HEK293 (cell line): ENCODE data around the gene TMEM72.

Experiments
- CTCF ChIA-PET: fragments of 350-600 bp; formaldehyde crosslinking; extraction: SDS; loops from one replicate; lab custom pipeline; 2021; ENCODE audit warnings: antibody characterized with exemption; lab: Yijun Ruan, JAX
- POLR2A ChIA-PET: fragments of 300-600 bp; formaldehyde crosslinking; extraction: SDS; loops from one replicate; lab custom pipeline; 2020; ENCODE audit warnings: antibody characterized with exemption, inconsistent platforms; lab: Yijun Ruan, JAX
- H3K27ac ChIP-seq: fragments of 200-500 bp; sonication (Bioruptor generic); 2 replicates; pipeline ENCODE4 v1.5.1; 2014; ENCODE audit warnings: low read depth, low read length, control low read depth, inconsistent platforms; ENCODE audit errors: extremely low read depth
- H3K36me3 ChIP-seq, 2 experiments: fragments of 200-500 bp in 1 of 2; sonication (Bioruptor generic) in 1 of 2; 1 replicate in 1 of 2; 2 replicates in 1 of 2; pipeline ENCODE4 v1.5.1; 2014 to 2017; ENCODE audit warnings: inconsistent platforms in 2 of 2, low read length in 2 of 2; ENCODE audit not compliant: control insufficient read depth in 2 of 2, insufficient read depth in 1 of 2
- H3K4me1 ChIP-seq: fragments of 200-500 bp; sonication (Bioruptor generic); 2 replicates; pipeline ENCODE4 v1.5.1; 2014; ENCODE audit warnings: mild to moderate bottlenecking, low read length, inconsistent platforms; ENCODE audit not compliant: control insufficient read depth, insufficient read depth
- H3K4me3 ChIP-seq: 2 replicates; pipeline ENCODE4 v1.5.1; 2011; ENCODE audit warnings: low read depth, mild to moderate bottlenecking, control low read depth, low read length, moderate library complexity
- H3K9me3 ChIP-seq: fragments of 200-500 bp; sonication (Bioruptor generic); 2 replicates; pipeline ENCODE4 v1.5.1; 2014; ENCODE audit warnings: low read depth, low read length, inconsistent platforms; ENCODE audit not compliant: control insufficient read depth, insufficient read depth
- KLF1 ChIP-seq: fragments of 450-650 bp; formaldehyde crosslinking; IDR thresholded peaks from 2 replicates; pipeline ENCODE4 v1.5.1; 2016; ENCODE audit warnings: missing biosample characterization, missing genetic modification characterization
- OSR2 ChIP-seq: fragments of 450-650 bp; formaldehyde crosslinking; IDR thresholded peaks from 2 replicates; pipeline ENCODE4 v1.5.1; 2016; ENCODE audit warnings: missing biosample characterization, missing genetic modification characterization
- SALL2 ChIP-seq: fragments of 450-650 bp; formaldehyde crosslinking; IDR thresholded peaks from 2 replicates; pipeline ENCODE4 v1.5.0; 2017; ENCODE audit warnings: missing biosample characterization, mild to moderate bottlenecking, missing genetic modification characterization, borderline replicate concordance
- TRIM28 ChIP-seq: IDR thresholded peaks from 2 replicates; pipeline ENCODE4 v1.6.1; 2011; ENCODE audit warnings: low read length, control low read depth, borderline replicate concordance
- ZNF114 ChIP-seq: fragments of 450-650 bp; formaldehyde crosslinking; IDR thresholded peaks from 2 replicates; pipeline ENCODE4 v1.5.0; 2017; ENCODE audit warnings: missing biosample characterization, missing genetic modification characterization
- ZNF132 ChIP-seq: fragments of 450-650 bp; formaldehyde crosslinking; IDR thresholded peaks from 2 replicates; pipeline ENCODE4 v1.5.1; 2017; ENCODE audit warnings: missing biosample characterization, missing genetic modification characterization, borderline replicate concordance
- ZNF140 ChIP-seq: fragments of 450-650 bp; formaldehyde crosslinking; IDR thresholded peaks from 2 replicates; pipeline ENCODE4 v1.5.1; 2016; ENCODE audit warnings: missing biosample characterization, missing genetic modification characterization
- ZNF157 ChIP-seq: fragments of 450-650 bp; formaldehyde crosslinking; IDR thresholded peaks from 2 replicates; pipeline ENCODE4 v1.5.1; 2016; ENCODE audit warnings: missing biosample characterization, missing genetic modification characterization
- ZNF19 ChIP-seq: fragments of 450-650 bp; formaldehyde crosslinking; IDR thresholded peaks from 2 replicates; pipeline ENCODE4; 2016; ENCODE audit warnings: missing biosample characterization, missing genetic modification characterization, low read depth
- ZNF2 ChIP-seq: fragments of 450-650 bp; formaldehyde crosslinking; IDR thresholded peaks from 2 replicates; pipeline ENCODE4 v1.5.1; 2016; ENCODE audit warnings: missing biosample characterization, missing genetic modification characterization
- ZNF214 ChIP-seq: fragments of 450-650 bp; formaldehyde crosslinking; IDR thresholded peaks from 2 replicates; pipeline ENCODE4 v1.5.1; 2017; ENCODE audit warnings: missing biosample characterization, mild to moderate bottlenecking, missing genetic modification characterization, borderline replicate concordance
- ZNF341 ChIP-seq: fragments of 450-650 bp; formaldehyde crosslinking; IDR thresholded peaks from 2 replicates; pipeline ENCODE4; 2016; ENCODE audit warnings: low read depth, missing biosample characterization, missing genetic modification characterization
- ZNF394 ChIP-seq: fragments of 450-650 bp; formaldehyde crosslinking; IDR thresholded peaks from 2 replicates; pipeline ENCODE4 v1.5.1; 2016; ENCODE audit warnings: missing biosample characterization, missing genetic modification characterization, mild to moderate bottlenecking, moderate library complexity, borderline replicate concordance
- ZNF404 ChIP-seq: fragments of 450-650 bp; formaldehyde crosslinking; IDR thresholded peaks from 2 replicates; pipeline ENCODE4 v1.5.1; 2017; ENCODE audit warnings: missing biosample characterization, missing genetic modification characterization
- ZNF426 ChIP-seq: fragments of 450-650 bp; formaldehyde crosslinking; IDR thresholded peaks from 2 replicates; pipeline ENCODE4 v1.5.1; 2017; ENCODE audit warnings: missing biosample characterization, missing genetic modification characterization, mild to moderate bottlenecking, inconsistent platforms, moderate library complexity
- ZNF521 ChIP-seq: fragments of 450-650 bp; formaldehyde crosslinking; IDR thresholded peaks from 2 replicates; pipeline ENCODE4 v1.5.1; 2017; ENCODE audit warnings: missing biosample characterization, mild to moderate bottlenecking, missing genetic modification characterization
- ZNF561 ChIP-seq: fragments of 450-650 bp; IDR thresholded peaks from 2 replicates; pipeline ENCODE4 v1.5.1; 2018; ENCODE audit warnings: missing biosample characterization, missing genetic modification characterization, borderline replicate concordance
- ZNF610 ChIP-seq: fragments of 450-650 bp; formaldehyde crosslinking; IDR thresholded peaks from 2 replicates; pipeline ENCODE4 v1.5.1; 2016; ENCODE audit warnings: missing biosample characterization, missing genetic modification characterization, borderline replicate concordance
- ZNF626 ChIP-seq: fragments of 450-650 bp; sonication (Bioruptor Pico); formaldehyde crosslinking; IDR thresholded peaks from 2 replicates; pipeline ENCODE4 v1.5.1; 2018; ENCODE audit warnings: missing biosample characterization, missing genetic modification characterization, inconsistent platforms
- ZNF658 ChIP-seq: fragments of 450-650 bp; formaldehyde crosslinking; IDR thresholded peaks from 2 replicates; pipeline ENCODE4; 2016; ENCODE audit warnings: missing biosample characterization, missing genetic modification characterization
- ZNF768 ChIP-seq: fragments of 450-650 bp; formaldehyde crosslinking; IDR thresholded peaks from 2 replicates; pipeline ENCODE4 v1.5.1; 2018; ENCODE audit warnings: missing biosample characterization, mild to moderate bottlenecking, missing genetic modification characterization
- ZSCAN30 ChIP-seq: fragments of 450-650 bp; IDR thresholded peaks from 2 replicates; pipeline ENCODE4 v1.5.1; 2018; ENCODE audit warnings: missing biosample characterization, mild to moderate bottlenecking, missing genetic modification characterization, moderate library complexity
- TF ChIP-seq, protein P1 (sequence below): fragments of 450-650 bp; formaldehyde crosslinking; IDR thresholded peaks from 2 replicates; pipeline ENCODE4 v1.5.1; 2016; ENCODE audit warnings: missing biosample characterization, missing genetic modification characterization
- TF ChIP-seq, protein P2 (sequence below): fragments of 450-650 bp; formaldehyde crosslinking; IDR thresholded peaks from 2 replicates; pipeline ENCODE4 v1.5.1; 2016; ENCODE audit warnings: missing biosample characterization, missing genetic modification characterization, low read depth
- TF ChIP-seq, protein P3 (sequence below): fragments of 450-650 bp; IDR thresholded peaks from 2 replicates; pipeline ENCODE4 v1.5.1; 2018; ENCODE audit warnings: missing biosample characterization, mild to moderate bottlenecking, missing genetic modification characterization

The TMEM72 gene

DNA sequence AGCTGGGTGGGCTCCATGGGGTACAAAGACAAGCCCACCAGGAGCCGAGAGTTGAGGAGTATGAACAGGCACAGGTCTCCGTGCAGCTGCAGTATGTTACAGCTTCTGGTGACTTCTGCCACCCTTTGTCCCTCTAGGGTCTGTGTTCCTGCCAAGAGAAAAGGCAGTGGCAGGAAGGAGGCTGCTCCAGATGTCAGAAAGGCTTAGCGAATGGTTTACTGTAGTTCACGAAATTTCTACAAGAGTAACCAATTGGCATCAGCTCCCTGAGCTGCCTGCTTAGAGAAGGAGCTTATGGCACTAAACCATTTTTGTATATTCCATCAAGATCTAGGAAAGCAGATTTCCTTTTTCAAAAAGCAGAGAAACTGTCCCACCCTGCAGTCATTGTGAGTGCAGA, 48.2 kb upstream of the TMEM72 start:
- TF ChIP-seq ZNF426 (tag by site-specific recombination): no peak
- no peak for TF ChIP-seq OSR2
- TF ChIP-seq, protein P1, sequence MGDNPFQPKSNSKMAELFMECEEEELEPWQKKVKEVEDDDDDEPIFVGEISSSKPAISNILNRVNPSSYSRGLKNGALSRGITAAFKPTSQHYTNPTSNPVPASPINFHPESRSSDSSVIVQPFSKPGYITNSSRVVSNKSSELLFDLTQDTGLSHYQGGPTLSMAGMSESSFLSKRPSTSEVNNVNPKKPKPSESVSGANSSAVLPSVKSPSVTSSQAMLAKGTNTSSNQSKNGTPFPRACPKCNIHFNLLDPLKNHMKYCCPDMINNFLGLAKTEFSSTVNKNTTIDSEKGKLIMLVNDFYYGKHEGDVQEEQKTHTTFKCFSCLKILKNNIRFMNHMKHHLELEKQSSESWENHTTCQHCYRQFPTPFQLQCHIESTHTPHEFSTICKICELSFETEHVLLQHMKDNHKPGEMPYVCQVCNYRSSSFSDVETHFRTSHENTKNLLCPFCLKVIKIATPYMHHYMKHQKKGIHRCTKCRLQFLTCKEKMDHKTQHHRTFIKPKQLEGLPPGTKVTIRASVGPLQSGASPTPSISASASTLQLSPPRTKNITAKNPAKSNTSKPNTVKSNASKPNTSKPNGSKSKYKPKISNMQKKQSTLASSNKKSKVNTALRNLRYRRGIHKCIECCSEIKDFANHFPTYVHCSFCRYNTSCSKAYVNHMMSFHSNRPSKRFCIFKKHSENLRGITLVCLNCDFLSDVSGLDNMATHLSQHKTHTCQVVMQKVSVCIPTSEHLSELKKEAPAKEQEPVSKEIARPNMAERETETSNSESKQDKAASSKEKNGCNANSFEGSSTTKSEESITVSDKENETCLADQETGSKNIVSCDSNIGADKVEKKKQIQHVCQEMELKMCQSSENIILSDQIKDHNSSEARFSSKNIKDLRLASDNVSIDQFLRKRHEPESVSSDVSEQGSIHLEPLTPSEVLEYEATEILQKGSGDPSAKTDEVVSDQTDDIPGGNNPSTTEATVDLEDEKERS: no peak
- TF ChIP-seq ZSCAN30 (tag by site-specific recombination): no peak
- no peak for TF ChIP-seq ZNF341 (tag by site-specific recombination)
- TF ChIP-seq ZNF561 (tag by site-specific recombination): no peak
- TF ChIP-seq ZNF521 (tag by site-specific recombination): no peak
- TF ChIP-seq ZNF404 (tag by site-specific recombination): no peak
- TF ChIP-seq ZNF394: no peak
- TF ChIP-seq, all 188 proteins: peak for 0
- H3K36me3 ChIP-seq: no peaks in the 10 kb centered on the region
- H3K4me1 ChIP-seq: peaks cover 3% of the 10 kb centered on the region; the same call in 1 of the 2 replicates
- ChIA-PET POLR2A (no interaction called here), CTCF (interaction anchor here (0.6 to 0.7 kb wide), 3 partner anchors 469 to 1188 kb away, joined by 3 to 6 read pairs (median 4); no protein-coding TSS in a partner anchor)
- no peaks in the 10 kb centered on the region for H3K9me3 ChIP-seq
- no peak overlapping the region for H3K4me3 ChIP-seq
- H3K27ac ChIP-seq: no peak overlapping the region

DNA sequence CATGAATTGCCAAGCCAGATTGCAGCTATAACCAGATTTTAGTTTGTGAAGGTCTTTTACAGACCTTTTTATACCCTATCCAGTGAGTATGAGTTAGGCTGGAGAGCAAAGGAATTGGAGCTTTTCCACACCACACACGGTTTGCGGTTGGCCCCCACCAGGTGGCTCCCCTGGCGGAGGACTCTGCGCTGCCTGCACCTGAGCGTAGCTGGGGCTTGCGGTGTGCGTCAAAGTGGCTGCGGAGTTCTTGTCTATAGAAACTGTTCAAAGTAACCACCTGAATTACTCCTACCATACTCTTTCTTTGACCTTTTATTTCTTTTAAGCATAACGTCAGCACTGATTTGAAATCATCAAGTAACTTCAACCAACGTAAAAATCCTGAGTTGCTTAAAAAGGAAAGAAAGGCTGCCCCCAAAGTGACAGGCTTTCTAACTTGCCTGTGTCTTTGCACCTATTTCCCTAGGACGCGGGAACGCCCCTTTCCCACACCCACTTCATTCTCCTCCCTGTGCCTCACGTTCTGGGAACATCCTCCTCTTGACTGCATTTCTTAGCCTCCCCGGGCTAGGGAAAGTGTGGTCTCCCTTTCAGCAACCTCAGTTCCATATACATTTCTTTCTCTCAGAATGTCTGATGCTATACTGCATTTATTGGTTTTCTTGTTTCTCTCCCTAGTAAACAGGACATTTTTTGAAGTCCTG, 47.6 kb upstream of the TMEM72 start:
- Histone ChIP-seq H3K9me3 (no peaks in the 10 kb centered on the region), H3K36me3 (no peaks in the 10 kb centered on the region), H3K4me3 (no peak overlapping the region), H3K4me1 (peaks cover 3% of the 10 kb centered on the region; the same call in 1 of the 2 replicates)
- CTCF ChIA-PET: interaction anchor here (0.6 to 3.3 kb wide), 5 partner anchors 8 to 925 kb away, joined by 3 to 17 read pairs (median 4); no protein-coding TSS in a partner anchor
- TF ChIP-seq, protein P2, sequence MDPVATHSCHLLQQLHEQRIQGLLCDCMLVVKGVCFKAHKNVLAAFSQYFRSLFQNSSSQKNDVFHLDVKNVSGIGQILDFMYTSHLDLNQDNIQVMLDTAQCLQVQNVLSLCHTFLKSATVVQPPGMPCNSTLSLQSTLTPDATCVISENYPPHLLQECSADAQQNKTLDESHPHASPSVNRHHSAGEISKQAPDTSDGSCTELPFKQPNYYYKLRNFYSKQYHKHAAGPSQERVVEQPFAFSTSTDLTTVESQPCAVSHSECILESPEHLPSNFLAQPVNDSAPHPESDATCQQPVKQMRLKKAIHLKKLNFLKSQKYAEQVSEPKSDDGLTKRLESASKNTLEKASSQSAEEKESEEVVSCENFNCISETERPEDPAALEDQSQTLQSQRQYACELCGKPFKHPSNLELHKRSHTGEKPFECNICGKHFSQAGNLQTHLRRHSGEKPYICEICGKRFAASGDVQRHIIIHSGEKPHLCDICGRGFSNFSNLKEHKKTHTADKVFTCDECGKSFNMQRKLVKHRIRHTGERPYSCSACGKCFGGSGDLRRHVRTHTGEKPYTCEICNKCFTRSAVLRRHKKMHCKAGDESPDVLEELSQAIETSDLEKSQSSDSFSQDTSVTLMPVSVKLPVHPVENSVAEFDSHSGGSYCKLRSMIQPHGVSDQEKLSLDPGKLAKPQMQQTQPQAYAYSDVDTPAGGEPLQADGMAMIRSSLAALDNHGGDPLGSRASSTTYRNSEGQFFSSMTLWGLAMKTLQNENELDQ (tag by site-specific recombination): no peak
- TF ChIP-seq ZNF157 (tag by site-specific recombination): no peak
- TF ChIP-seq ZNF610 (tag by site-specific recombination): no peak
- peak; percentile 68 for TF ChIP-seq ZNF2 (tag by site-specific recombination)
- TF ChIP-seq KLF1: no peak
- no peak for TF ChIP-seq ZNF114 (tag by site-specific recombination)
- TF ChIP-seq, all 188 proteins: peak for 1
- no peak overlapping the region; the same call in 1 of the 2 replicates for H3K27ac ChIP-seq
- POLR2A ChIA-PET: no interaction called here

DNA sequence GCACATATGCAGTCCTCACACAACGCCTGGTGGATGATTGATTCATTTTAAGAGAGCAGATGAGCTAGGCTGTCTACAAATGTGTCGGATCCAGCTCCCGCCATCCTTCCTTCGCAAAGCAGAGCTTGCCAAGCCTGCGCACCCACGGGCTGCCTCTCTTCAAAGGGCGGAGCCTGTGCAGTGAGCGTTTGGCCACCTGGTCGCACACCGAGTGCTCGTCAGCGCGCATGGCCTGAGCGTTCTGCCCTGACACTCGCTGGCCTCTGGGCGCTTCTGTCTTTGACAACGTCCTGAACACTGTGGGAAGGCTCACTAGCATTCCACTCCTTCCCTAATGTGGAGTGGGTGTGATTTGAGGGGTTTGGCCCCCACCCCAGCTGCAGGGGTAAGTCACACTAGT, 47.1 kb upstream of the TMEM72 start:
- Histone ChIP-seq H3K9me3 (no peaks in the 10 kb centered on the region), H3K27ac (peak overlapping the region; percentile 54; the same call in 1 of the 2 replicates), H3K36me3 (no peaks in the 10 kb centered on the region), H3K4me3 (no peak overlapping the region), H3K4me1 (peaks cover 3% of the 10 kb centered on the region; the same call in 1 of the 2 replicates)
- ChIA-PET CTCF (interaction anchor here (0.5 to 3.3 kb wide), 17 partner anchors 8 to 1191 kb away, joined by 3 to 17 read pairs (median 3); no protein-coding TSS in a partner anchor), POLR2A (no interaction called here)
- TF ChIP-seq SALL2 (tag by site-specific recombination) (no peak), ZNF658 (tag by site-specific recombination) (no peak), ZNF626 (tag by site-specific recombination) (no peak), TRIM28 (no peak), ZNF2 (tag by site-specific recombination) (no peak), ZNF132 (tag by site-specific recombination) (no peak), OSR2 (no peak), ZNF19 (tag by site-specific recombination) (no peak), ZNF140 (tag by site-specific recombination) (no peak), ZNF768 (tag by site-specific recombination) (no peak), ZNF214 (tag by site-specific recombination) (no peak)
- TF ChIP-seq, protein P3, sequence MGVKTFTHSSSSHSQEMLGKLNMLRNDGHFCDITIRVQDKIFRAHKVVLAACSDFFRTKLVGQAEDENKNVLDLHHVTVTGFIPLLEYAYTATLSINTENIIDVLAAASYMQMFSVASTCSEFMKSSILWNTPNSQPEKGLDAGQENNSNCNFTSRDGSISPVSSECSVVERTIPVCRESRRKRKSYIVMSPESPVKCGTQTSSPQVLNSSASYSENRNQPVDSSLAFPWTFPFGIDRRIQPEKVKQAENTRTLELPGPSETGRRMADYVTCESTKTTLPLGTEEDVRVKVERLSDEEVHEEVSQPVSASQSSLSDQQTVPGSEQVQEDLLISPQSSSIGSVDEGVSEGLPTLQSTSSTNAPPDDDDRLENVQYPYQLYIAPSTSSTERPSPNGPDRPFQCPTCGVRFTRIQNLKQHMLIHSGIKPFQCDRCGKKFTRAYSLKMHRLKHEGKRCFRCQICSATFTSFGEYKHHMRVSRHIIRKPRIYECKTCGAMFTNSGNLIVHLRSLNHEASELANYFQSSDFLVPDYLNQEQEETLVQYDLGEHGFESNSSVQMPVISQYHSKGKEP (tag by site-specific recombination): no peak
